Ishikawa (cell line): ENCODE results near the gene CAMK2N1.

ENCODE experiments used
- MAX ChIP-seq: IDR thresholded peaks from 2 replicates; pipeline ENCODE4 v1.6.1; 2012
- RAD21 ChIP-seq: IDR thresholded peaks from 2 replicates; pipeline ENCODE4 v1.6.1; 2012; ENCODE audit warnings: low read depth
- TF ChIP-seq, protein P1 (sequence below): IDR thresholded peaks from 2 replicates; pipeline ENCODE4 v1.6.1; 2012; ENCODE audit warnings: low read depth, mild to moderate bottlenecking

- TF ChIP-seq MAX (no peak), RAD21 (no peak)
- TF ChIP-seq, protein P1, sequence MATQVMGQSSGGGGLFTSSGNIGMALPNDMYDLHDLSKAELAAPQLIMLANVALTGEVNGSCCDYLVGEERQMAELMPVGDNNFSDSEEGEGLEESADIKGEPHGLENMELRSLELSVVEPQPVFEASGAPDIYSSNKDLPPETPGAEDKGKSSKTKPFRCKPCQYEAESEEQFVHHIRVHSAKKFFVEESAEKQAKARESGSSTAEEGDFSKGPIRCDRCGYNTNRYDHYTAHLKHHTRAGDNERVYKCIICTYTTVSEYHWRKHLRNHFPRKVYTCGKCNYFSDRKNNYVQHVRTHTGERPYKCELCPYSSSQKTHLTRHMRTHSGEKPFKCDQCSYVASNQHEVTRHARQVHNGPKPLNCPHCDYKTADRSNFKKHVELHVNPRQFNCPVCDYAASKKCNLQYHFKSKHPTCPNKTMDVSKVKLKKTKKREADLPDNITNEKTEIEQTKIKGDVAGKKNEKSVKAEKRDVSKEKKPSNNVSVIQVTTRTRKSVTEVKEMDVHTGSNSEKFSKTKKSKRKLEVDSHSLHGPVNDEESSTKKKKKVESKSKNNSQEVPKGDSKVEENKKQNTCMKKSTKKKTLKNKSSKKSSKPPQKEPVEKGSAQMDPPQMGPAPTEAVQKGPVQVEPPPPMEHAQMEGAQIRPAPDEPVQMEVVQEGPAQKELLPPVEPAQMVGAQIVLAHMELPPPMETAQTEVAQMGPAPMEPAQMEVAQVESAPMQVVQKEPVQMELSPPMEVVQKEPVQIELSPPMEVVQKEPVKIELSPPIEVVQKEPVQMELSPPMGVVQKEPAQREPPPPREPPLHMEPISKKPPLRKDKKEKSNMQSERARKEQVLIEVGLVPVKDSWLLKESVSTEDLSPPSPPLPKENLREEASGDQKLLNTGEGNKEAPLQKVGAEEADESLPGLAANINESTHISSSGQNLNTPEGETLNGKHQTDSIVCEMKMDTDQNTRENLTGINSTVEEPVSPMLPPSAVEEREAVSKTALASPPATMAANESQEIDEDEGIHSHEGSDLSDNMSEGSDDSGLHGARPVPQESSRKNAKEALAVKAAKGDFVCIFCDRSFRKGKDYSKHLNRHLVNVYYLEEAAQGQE, result no peak
Measured at GRCh38 chr1:20446796-20447195, 39.2 kb downstream of the CAMK2N1 start.
